Transverse colon (tissue), 4 donors: ENCODE data around the gene CYTH2. TPM values are rescaled to one million over a fixed set of nuclear protein-coding genes. Genes with fewer than 3 reads are reported as not detected.
A peak's percentile ranks its signal among the peaks of the same experiment; 100 is the strongest.

ENCODE experiments used
- DNase-seq: peaks from one replicate; pipeline ENCODE4 v3.0.0-alpha.2; 2019
- H3K27ac ChIP-seq, 4 donors: fragments of 200-600 bp; sonication (generic); 2 replicates each; pipeline ENCODE4 v1.5.1; 2016 to 2018; ENCODE audit warnings: inconsistent platforms in 4 of 4
- H3K27me3 ChIP-seq: fragments of 200-600 bp; sonication (generic); 2 replicates; pipeline ENCODE4 v1.5.1; 2017; ENCODE audit warnings: inconsistent platforms
- H3K36me3 ChIP-seq, 4 donors: fragments of 200-600 bp; sonication (generic); 2 replicates each; pipeline ENCODE4 v1.5.1; 2017 to 2019; ENCODE audit warnings: inconsistent platforms in 4 of 4
- H3K4me1 ChIP-seq, 4 donors: fragments of 200-600 bp; sonication (generic); 2 replicates each; pipeline ENCODE4 v1.5.1; 2017 to 2020; ENCODE audit warnings: inconsistent platforms in 4 of 4
- H3K4me3 ChIP-seq, 4 donors: fragments of 200-600 bp; sonication (generic); 1 replicate in 1 of 4; 2 replicates in 3 of 4; pipeline versions ENCODE4 v1.5.1 to v1.6.1; 2017 to 2019; ENCODE audit warnings: inconsistent platforms in 4 of 4
- H3K9me3 ChIP-seq, 2 donors: fragments of 200-600 bp; sonication (generic); 2 replicates each; pipeline ENCODE4 v1.5.1; 2017 to 2019; ENCODE audit warnings: inconsistent platforms in 2 of 2
- CTCF ChIP-seq, 5 experiments: fragments of 200-600 bp in 3 of 5; fragments of 450-650 bp in 2 of 5; sonication (generic) in 3 of 5; IDR thresholded peaks; 1 replicate in 2 of 5; 2 replicates in 3 of 5; pipeline ENCODE4 v1.5.1; 2016 to 2017; ENCODE audit warnings: antibody characterized with exemption in 5 of 5, inconsistent platforms in 3 of 5, mild to moderate bottlenecking in 2 of 5, moderate library complexity in 1 of 5
- EP300 ChIP-seq: sonication (generic); formaldehyde crosslinking; IDR thresholded peaks from one replicate; pipeline ENCODE4 v1.6.1; 2017; ENCODE audit warnings: antibody characterized with exemption, low read depth
- POLR2A ChIP-seq: fragments of 450-650 bp; IDR thresholded peaks from one replicate; pipeline ENCODE4 v1.6.1; 2016; ENCODE audit warnings: antibody characterized with exemption, mild to moderate bottlenecking, moderate library complexity
- POLR2AphosphoS5 ChIP-seq, 3 donors: sonication (generic); formaldehyde crosslinking; IDR thresholded peaks; one replicate each; pipeline ENCODE4 v1.6.1; 2016; ENCODE audit warnings: antibody characterized with exemption in 3 of 3
- WGBS, 2 donors: methylation state at CpG; one replicate each; pipeline ENCODE4 v1.1.5; 2018; ENCODE audit warnings: low coverage in 1 of 2; 5-methylcytosine and 5-hydroxymethylcytosine counted together
- in situ Hi-C, 4 donors: fragments of 200-750 bp; cut with MboI; loops; one replicate each; pipeline versions ENCODE4 v1.15.0 to v1.15.1; 2017; ENCODE audit warnings: low sequenced_read_pairs in 3 of 4, low pct_ligation_motif_present in 1 of 4, low pct_unique_long_range_greater_than_20kb in 1 of 4
- intact Hi-C: fragments of 100-400 bp; cut with DNase I; formaldehyde crosslinking; loops from one replicate; pipeline ENCODE4 v1.15.1; 2023; ENCODE audit warnings: low total_unique reads
- total RNA-seq, 4 donors: library from RNA; depleted of rRNA; stranded (reverse); fragments of >200 nt; gene quantifications; one replicate each; pipeline ENCODE4 v1.1.0, GENCODE V29; 2016

The CYTH2 gene
- total RNA-seq, 4 donors from 2014 or later = 61.1 to 410 (median 171) TPM

GRCh38 chr19:48477067-48477685, 8.0 kb downstream of the CYTH2 start:
- TF ChIP-seq EP300 (no peak), POLR2AphosphoS5 (IDR thresholded peaks at IDR 0.05) (no peak)
- Histone ChIP-seq H3K27ac (no peak overlapping the region), H3K9me3 (no peaks in the 10 kb centered on the region), H3K4me1 (peaks cover 0 to 18% (median 13%) of the 10 kb centered on the region in 4 donors), H3K27me3 (no peaks in the 10 kb centered on the region), H3K36me3 (peaks cover 0 to 46% (median 20%) of the 10 kb centered on the region in 4 donors), H3K4me3 (no peak overlapping the region)
- intact Hi-C loops (no loop called here), in situ Hi-C loops (no loop called here)
- 68 to 92% methylated on average over 2 to 9 of the region's 10 CpGs for WGBS, 2 donors
- no peak for DNase-seq

GRCh38 chr19:48477698-48478338, 8.6 kb downstream of the CYTH2 start:
- no peak for TF ChIP-seq POLR2AphosphoS5 (IDR thresholded peaks at IDR 0.05)
- Histone ChIP-seq H3K4me1 (peaks cover 0 to 18% (median 13%) of the 10 kb centered on the region in 4 donors), H3K36me3 (peaks cover 0 to 40% (median 18%) of the 10 kb centered on the region in 4 donors), H3K9me3 (no peaks in the 10 kb centered on the region), H3K27me3 (no peaks in the 10 kb centered on the region), H3K4me3 (no peak overlapping the region), H3K27ac (no peak overlapping the region)
- 84 to 88% methylated on average over 4 to 22 of the region's 22 CpGs for WGBS, 2 donors
- in situ Hi-C loops = no loop called here
- no peak for DNase-seq
- intact Hi-C loops = no loop called here

GRCh38 chr19:48478339-48479256, 9.4 kb downstream of the CYTH2 start:
- intact Hi-C loops = no loop called here
- WGBS, 2 donors = 81% methylated on average over 22 of the region's 29 CpGs; no CpG with 5 or more reads in 1 of the 2 donors
- Histone ChIP-seq H3K4me1 (peaks cover 0 to 18% (median 13%) of the 10 kb centered on the region in 4 donors), H3K27ac (no peak overlapping the region), H3K4me3 (no peak overlapping the region), H3K9me3 (no peaks in the 10 kb centered on the region), H3K36me3 (peaks cover 0 to 32% (median 14%) of the 10 kb centered on the region in 4 donors), H3K27me3 (no peaks in the 10 kb centered on the region)
- in situ Hi-C loops = no loop called here
- TF ChIP-seq POLR2A = no peak
- TF ChIP-seq CTCF (IDR thresholded peaks at IDR 0.05) = no peak
- TF ChIP-seq EP300 = no peak
- TF ChIP-seq POLR2AphosphoS5 (IDR thresholded peaks at IDR 0.05) = no peak
- DNase-seq = no peak

- no peaks in the 10 kb centered on the region for H3K9me3 ChIP-seq
- WGBS, 2 donors = 81 to 86% methylated on average over 1 to 7 of the region's 7 CpGs
- no peak overlapping the region for H3K4me3 ChIP-seq
- H3K36me3 ChIP-seq = peaks cover 0 to 23% (median 8%) of the 10 kb centered on the region in 4 donors
- H3K27me3 ChIP-seq = no peaks in the 10 kb centered on the region
- intact Hi-C loops = no loop called here
- peak overlapping the region in 3 of 4 donors; percentile 86 to 87 (median 86) for H3K27ac ChIP-seq
- H3K4me1 ChIP-seq = peaks cover 0 to 18% (median 13%) of the 10 kb centered on the region in 4 donors
- in situ Hi-C loops = no loop called here
- DNase-seq = no peak
- TF ChIP-seq CTCF (IDR thresholded peaks at IDR 0.05) = no peak
- no peak for TF ChIP-seq EP300
- TF ChIP-seq POLR2AphosphoS5 (IDR thresholded peaks at IDR 0.05) = no peak
- TF ChIP-seq POLR2A = no peak
Observed at GRCh38 chr19:48479686-48480085, 10.5 kb downstream of the CYTH2 start.
